Mesendoderm (in vitro differentiated cells): ENCODE data around the gene TMEM198.
A peak's percentile ranks its signal among the peaks of the same experiment; 100 is the strongest.

Experiments used
- DNase-seq: peaks from one replicate; pipeline ENCODE4 v3.0.0; 2013
- H2AK5ac ChIP-seq: 2 replicates; pipeline ENCODE4 v1.6.1; 2013; ENCODE audit warnings: low read length, inconsistent platforms
- H2BK120ac ChIP-seq: 2 replicates; pipeline ENCODE4 v1.6.1; 2013; ENCODE audit warnings: low read depth, mild to moderate bottlenecking, low read length, moderate library complexity, mixed read lengths
- H2BK15ac ChIP-seq: replicated peaks from 2 replicates; pipeline ENCODE4 v1.6.1; 2013; ENCODE audit warnings: low read depth, mild to moderate bottlenecking, moderate library complexity
- H2BK5ac ChIP-seq: 2 replicates; pipeline ENCODE4 v1.6.1; 2013; ENCODE audit warnings: low read length, inconsistent platforms
- H3K18ac ChIP-seq: 2 replicates; pipeline ENCODE4 v1.6.1; 2013; ENCODE audit warnings: mild to moderate bottlenecking, low read length, mixed read lengths
- H3K23ac ChIP-seq: one replicate; pipeline ENCODE4 v1.6.1; 2013; ENCODE audit warnings: low read length
- H3K27ac ChIP-seq: 2 replicates; pipeline ENCODE4 v1.5.1; 2013; ENCODE audit warnings: low read depth, mild to moderate bottlenecking, inconsistent platforms, low read length, moderate library complexity
- H3K27me3 ChIP-seq: 2 replicates; pipeline ENCODE4 v1.6.1; 2013; ENCODE audit warnings: low read length, control low read depth, mild to moderate bottlenecking, inconsistent platforms; ENCODE audit not compliant: insufficient read depth, poor library complexity
- H3K36me3 ChIP-seq: 2 replicates; pipeline ENCODE4 v1.6.1; 2013; ENCODE audit warnings: low read length, inconsistent platforms; ENCODE audit not compliant: control insufficient read depth, insufficient read depth
- H3K4ac ChIP-seq: one replicate; pipeline ENCODE4 v1.6.1; 2013; ENCODE audit warnings: low read depth, mild to moderate bottlenecking, low read length, moderate library complexity
- H3K4me1 ChIP-seq: 2 replicates; pipeline ENCODE4 v1.6.1; 2013; ENCODE audit warnings: low read depth, low read length, inconsistent platforms; ENCODE audit not compliant: control insufficient read depth
- H3K4me2 ChIP-seq: 2 replicates; pipeline ENCODE4 v1.6.1; 2013; ENCODE audit warnings: low read length
- H3K4me3 ChIP-seq: 2 replicates; pipeline ENCODE4 v1.5.1; 2013; ENCODE audit warnings: mild to moderate bottlenecking, low read length
- H3K56ac ChIP-seq: one replicate; pipeline ENCODE4 v1.6.1; 2013; ENCODE audit warnings: low read length
- H3K79me1 ChIP-seq: 2 replicates; pipeline ENCODE4 v1.6.1; 2013; ENCODE audit warnings: low read length, inconsistent platforms
- H3K79me2 ChIP-seq: 2 replicates; pipeline ENCODE4 v1.6.1; 2013; ENCODE audit warnings: mild to moderate bottlenecking, low read length; ENCODE audit not compliant: control insufficient read depth, insufficient read depth
- H3K9ac ChIP-seq: 2 replicates; pipeline ENCODE4 v1.6.1; 2013; ENCODE audit warnings: low read length, inconsistent platforms
- H4K5ac ChIP-seq: one replicate; pipeline ENCODE4 v1.6.1; 2013; ENCODE audit warnings: low read length
- H4K8ac ChIP-seq: one replicate; pipeline ENCODE4 v1.6.1; 2013; ENCODE audit warnings: low read depth, mild to moderate bottlenecking, control low read depth, low read length, moderate library complexity
- WGBS: extraction: QIAGEN DNeasy Blood & Tissue Kit; methylation state at CpG from one replicate; pipeline ENCODE4 v1.1.7; 2013; ENCODE audit warnings: low lambda C conversion rate, missing lambda C conversion rate; ENCODE audit not compliant: insufficient coverage; ENCODE audit errors: extremely low coverage; 5-methylcytosine and 5-hydroxymethylcytosine counted together

Gene TMEM198

DNA sequence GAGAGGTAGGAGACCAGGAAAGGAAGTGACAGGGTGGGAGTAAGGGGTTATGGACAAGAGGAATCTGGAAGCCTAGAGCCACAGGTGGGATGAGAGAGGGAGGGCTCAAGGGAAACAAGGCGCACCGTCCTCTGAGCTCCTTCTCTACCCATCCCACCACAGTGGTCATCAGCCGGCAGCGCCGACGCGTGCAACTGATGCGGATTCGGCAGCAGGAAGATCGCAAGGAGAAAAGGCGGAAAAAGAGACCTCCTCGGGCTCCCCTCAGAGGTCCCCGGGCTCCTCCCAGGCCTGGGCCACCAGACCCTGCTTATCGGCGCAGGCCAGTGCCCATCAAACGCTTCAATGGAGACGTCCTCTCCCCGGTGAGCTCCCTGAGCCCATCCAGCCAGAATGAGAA is 5.2 kb downstream of the TMEM198 start:
- Histone ChIP-seq H4K5ac (no peak overlapping the region), H4K8ac (no peak overlapping the region), H2AK5ac (no peak overlapping the region), H3K18ac (no peak overlapping the region), H3K56ac (no peak overlapping the region), H3K4me1 (peaks cover 3% of the 10 kb centered on the region), H3K27me3 (no peaks in the 10 kb centered on the region), H2BK15ac (no peak overlapping the region), H2BK5ac (no peak overlapping the region), H3K36me3 (no peaks in the 10 kb centered on the region), H2BK120ac (no peak overlapping the region), H3K9ac (no peak overlapping the region), H3K4me2 (no peak overlapping the region), H3K4ac (no peak overlapping the region), H3K23ac (no peak overlapping the region), H3K79me2 (no peaks in the 10 kb centered on the region), H3K4me3 (no peak overlapping the region), H3K79me1 (no peaks in the 10 kb centered on the region), H3K27ac (no peak overlapping the region)
- DNase-seq: no peak
- WGBS: no CpG with 5 or more reads among the region's 18 CpGs

DNA sequence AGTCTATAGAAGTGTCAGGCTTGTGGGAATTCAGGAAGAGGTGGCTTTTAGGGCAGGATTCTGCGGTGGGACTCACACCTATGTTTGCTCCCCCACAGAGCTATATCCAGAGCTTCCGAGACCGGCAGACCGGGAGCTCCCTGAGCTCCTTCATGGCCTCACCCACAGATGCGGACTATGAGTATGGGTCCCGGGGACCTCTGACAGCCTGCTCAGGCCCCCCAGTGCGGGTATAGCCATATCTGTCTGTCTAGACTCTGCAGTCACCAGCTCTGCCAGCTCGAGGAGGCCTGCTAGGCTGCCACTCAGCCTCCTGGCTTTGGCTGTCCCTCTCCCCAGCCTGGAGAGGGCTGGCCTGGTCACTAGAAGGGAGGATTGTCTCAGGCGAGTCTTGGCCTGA is 5.8 kb downstream of the TMEM198 start:
- Histone ChIP-seq H3K79me1 (no peaks in the 10 kb centered on the region), H3K4me3 (no peak overlapping the region), H3K18ac (no peak overlapping the region), H3K4ac (no peak overlapping the region), H2BK15ac (no peak overlapping the region), H2BK120ac (no peak overlapping the region), H3K56ac (no peak overlapping the region), H3K4me1 (peaks cover 3% of the 10 kb centered on the region), H3K23ac (no peak overlapping the region), H3K9ac (no peak overlapping the region), H4K8ac (no peak overlapping the region), H4K5ac (no peak overlapping the region), H3K27ac (no peak overlapping the region), H2BK5ac (no peak overlapping the region), H3K36me3 (no peaks in the 10 kb centered on the region), H3K27me3 (no peaks in the 10 kb centered on the region), H2AK5ac (no peak overlapping the region), H3K4me2 (no peak overlapping the region), H3K79me2 (no peaks in the 10 kb centered on the region)
- WGBS: no CpG with 5 or more reads among the region's 9 CpGs
- no peak for DNase-seq

DNA sequence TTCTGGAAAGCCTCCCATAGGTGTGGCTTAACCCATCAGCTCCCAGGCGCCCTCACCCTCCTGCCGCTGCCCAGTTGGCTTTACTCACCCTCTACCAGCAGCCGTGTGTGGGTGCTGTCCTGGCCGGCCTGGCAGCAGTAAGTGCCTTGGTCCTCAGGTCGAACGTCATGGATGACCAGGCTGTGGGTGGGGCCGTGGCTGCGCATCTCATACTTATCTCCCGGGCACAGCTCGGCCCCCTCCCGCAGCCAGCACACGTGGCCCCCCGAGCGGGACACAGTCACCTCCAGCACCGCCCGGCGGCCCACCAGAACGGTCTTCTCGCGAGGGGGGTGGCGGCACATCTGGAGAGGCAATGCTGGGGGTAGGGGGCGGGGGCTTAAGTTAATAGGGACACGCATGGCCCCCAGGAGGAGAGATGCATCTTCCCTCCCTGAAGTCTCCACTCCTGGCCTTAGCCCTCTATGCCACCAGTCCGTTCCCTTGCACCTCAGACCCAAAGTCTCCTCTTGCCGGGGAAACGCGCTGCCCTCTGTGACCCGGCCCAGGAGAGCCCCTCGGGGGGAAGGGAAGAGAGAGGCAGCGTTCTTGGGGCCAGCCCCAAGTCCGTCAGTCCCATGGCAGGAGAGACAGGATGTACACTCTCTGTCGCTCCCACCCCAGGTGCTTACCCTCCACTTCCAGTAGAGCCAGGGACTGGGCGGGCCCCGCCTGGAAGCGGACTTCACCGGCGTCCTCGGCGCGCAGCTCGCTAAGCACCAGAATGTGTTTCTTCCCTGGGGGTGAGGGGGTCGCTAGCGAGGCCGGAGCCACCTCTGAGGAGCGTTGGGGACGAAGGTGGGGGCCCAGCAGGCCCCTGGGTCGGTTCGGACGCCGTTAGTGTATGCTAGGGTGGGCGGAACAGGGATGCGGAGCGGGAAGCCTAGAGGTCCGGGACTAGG is 7.9 kb downstream of the TMEM198 start:
- H3K4me2 ChIP-seq: peak overlapping the region; percentile 82
- H3K4ac ChIP-seq: no peak overlapping the region
- no peak overlapping the region for H4K8ac ChIP-seq
- no peak overlapping the region for H4K5ac ChIP-seq
- H2AK5ac ChIP-seq: no peak overlapping the region
- WGBS: no CpG with 5 or more reads among the region's 54 CpGs
- no peaks in the 10 kb centered on the region for H3K36me3 ChIP-seq
- peak; percentile 59 for DNase-seq
- H3K27me3 ChIP-seq: no peaks in the 10 kb centered on the region
- no peak overlapping the region for H3K27ac ChIP-seq
- no peak overlapping the region for H3K23ac ChIP-seq
- H2BK120ac ChIP-seq: no peak overlapping the region
- peak overlapping the region; percentile 84 for H3K56ac ChIP-seq
- H3K4me1 ChIP-seq: peaks cover 3% of the 10 kb centered on the region
- peak overlapping the region; percentile 64 for H3K9ac ChIP-seq
- no peaks in the 10 kb centered on the region for H3K79me2 ChIP-seq
- H3K4me3 ChIP-seq: peak overlapping the region; percentile 46
- no peaks in the 10 kb centered on the region for H3K79me1 ChIP-seq
- no peak overlapping the region for H2BK5ac ChIP-seq
- peak overlapping the region; percentile 41 for H3K18ac ChIP-seq
- no peak overlapping the region for H2BK15ac ChIP-seq

DNA sequence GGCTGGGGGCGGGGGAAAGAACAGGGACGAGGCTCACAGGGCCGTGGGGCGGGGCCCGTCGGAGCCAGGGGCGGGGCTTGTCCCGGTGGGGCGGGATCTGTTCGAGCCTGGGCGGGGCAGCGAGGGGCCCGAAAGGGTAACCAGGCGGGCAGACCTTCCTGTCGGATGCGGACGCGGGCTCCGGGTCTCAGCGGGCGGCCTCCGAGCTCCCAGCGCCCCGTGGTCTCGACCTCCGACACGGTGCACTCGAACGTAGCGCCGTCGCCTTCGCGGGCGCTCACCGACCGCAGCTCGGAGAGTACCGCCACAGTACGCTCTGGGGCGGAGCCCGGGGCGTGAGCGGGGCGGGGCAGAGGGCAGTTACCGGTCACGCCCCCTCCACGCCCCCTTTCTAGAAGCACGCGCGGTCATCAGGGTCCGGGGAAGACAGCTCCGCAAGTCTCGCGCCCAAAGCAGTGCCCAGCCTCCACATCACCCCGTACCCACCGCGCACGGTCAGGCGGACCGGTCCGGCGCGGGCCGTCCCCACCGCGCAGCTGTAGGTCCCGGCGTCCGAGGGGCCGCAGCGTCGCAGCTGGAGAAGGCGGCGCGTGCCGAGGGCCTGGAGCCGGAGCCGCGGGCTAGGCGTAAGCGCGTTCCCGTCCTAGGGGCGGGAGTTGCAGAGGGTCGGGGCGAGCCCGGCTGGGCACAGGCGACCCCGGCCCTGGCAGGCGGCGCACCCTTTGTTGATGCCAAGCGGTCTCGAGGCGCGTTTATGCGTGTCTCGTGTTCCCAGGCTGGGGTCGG is 8.7 kb downstream of the TMEM198 start:
- WGBS: no CpG with 5 or more reads among the region's 99 CpGs
- Histone ChIP-seq H3K4ac (no peak overlapping the region), H3K79me2 (no peaks in the 10 kb centered on the region), H3K36me3 (no peaks in the 10 kb centered on the region), H3K4me1 (peaks cover 3% of the 10 kb centered on the region), H3K27ac (no peak overlapping the region), H3K23ac (no peak overlapping the region), H2BK120ac (no peak overlapping the region), H2BK5ac (no peak overlapping the region), H3K18ac (no peak overlapping the region), H4K8ac (no peak overlapping the region), H3K4me2 (peak overlapping the region; percentile 94), H2BK15ac (no peak overlapping the region), H3K9ac (peak overlapping the region; percentile 77), H3K27me3 (no peaks in the 10 kb centered on the region), H2AK5ac (no peak overlapping the region), H3K4me3 (peak overlapping the region; percentile 62), H3K79me1 (no peaks in the 10 kb centered on the region), H3K56ac (peak overlapping the region; percentile 95), H4K5ac (no peak overlapping the region)
- DNase-seq: peak; percentile 92

DNA sequence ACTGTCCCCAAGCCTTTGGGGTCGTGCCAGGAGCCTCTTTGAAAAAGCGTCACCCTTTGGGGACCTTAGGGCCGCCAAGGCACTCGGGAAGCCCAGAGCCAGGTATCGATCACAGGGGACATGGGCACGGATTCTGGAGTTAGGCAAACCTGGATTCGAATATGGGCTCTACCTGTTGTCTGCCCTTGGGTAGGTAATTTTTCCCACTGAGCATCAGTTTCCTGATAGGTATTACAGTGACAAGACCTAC is 9.3 kb downstream of the TMEM198 start:
- Histone ChIP-seq H3K9ac (peak overlapping the region; percentile 74), H3K23ac (no peak overlapping the region), H3K4me2 (peak overlapping the region; percentile 94), H3K79me1 (no peaks in the 10 kb centered on the region), H3K36me3 (no peaks in the 10 kb centered on the region), H2BK5ac (no peak overlapping the region), H2BK15ac (no peak overlapping the region), H3K56ac (peak overlapping the region; percentile 87), H3K4me3 (no peak overlapping the region), H4K8ac (no peak overlapping the region), H3K27me3 (no peaks in the 10 kb centered on the region), H3K18ac (no peak overlapping the region), H4K5ac (no peak overlapping the region), H3K27ac (no peak overlapping the region), H2AK5ac (no peak overlapping the region), H3K4me1 (peaks cover 3% of the 10 kb centered on the region), H3K4ac (no peak overlapping the region), H2BK120ac (no peak overlapping the region), H3K79me2 (no peaks in the 10 kb centered on the region)
- no CpG with 5 or more reads among the region's 7 CpGs for WGBS
- no peak for DNase-seq
